ENCODE results near the gene TEX13A. TPM values are rescaled to one million over a fixed set of nuclear protein-coding genes. Genes with fewer than 3 reads are reported as not detected.

The TEX13A gene, protein sequence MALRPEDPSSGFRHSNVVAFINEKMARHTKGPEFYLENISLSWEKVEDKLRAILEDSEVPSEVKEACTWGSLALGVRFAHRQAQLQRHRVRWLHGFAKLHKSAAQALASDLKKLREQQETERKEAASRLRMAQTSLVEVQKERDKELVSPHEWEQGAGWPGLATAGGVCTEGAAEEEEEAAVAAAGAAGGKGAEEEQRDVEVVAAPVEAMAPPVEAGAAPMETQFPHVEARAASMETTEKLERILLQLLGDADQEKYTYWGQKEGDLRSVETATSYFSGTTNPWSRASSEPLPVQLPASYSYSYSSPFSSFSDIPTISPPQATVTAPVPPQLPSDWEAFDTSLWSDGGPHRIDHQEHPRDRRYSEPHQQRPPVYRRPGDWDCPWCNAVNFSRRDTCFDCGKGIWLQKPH
- total RNA-seq, result not detected
- not detected for polyA plus RNA-seq

DNA sequence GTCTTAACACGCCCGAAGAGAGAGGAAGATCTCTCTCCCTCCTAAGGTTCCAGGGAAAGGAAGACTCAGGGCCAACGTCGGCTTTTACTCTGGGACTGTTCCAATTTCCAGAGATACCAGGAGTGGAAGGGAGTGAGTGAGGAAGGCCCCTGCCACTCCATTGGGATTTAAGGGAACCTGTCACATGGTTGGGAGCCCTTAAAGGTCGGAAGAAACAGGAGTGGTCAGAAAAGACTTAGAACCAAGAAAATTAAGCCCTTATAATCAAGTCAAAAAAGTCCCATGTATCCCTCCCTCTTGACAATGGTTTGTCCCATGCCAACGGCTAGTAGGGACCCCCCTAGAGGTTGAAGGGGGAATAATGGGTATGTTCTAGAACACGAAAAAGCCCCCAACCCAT lies at the start of gene TEX13A:
TSS of gene TEX13A (minus strand) at position 59 of the 400 bp plus-strand sequence. CDS start 297 bp downstream, outside the sequence.
- no peak for DNase-seq
- Histone ChIP-seq H3K4me3 (ENCODE audit: low read depth, low read length) (no peak within 1 kb of the TSS), H3K9me3 (ENCODE audit: control insufficient read depth in 2 of 2, low read length in 2 of 2) (no peaks in the 10 kb centered on the region), H3K4me1 (ENCODE audit: control insufficient read depth, insufficient read depth, low read length, poor library complexity, severe bottlenecking) (no peaks in the 10 kb centered on the region), H3K27me3 (ENCODE audit: control insufficient read depth, insufficient read depth, low read length) (no peaks in the 10 kb centered on the region), H3K27ac (ENCODE audit: insufficient read depth, low read length, poor library complexity, severe bottlenecking) (no peak within 1 kb of the TSS), H3K36me3 (ENCODE audit: control insufficient read depth, insufficient read depth, low read length) (no peaks in the 10 kb centered on the region)
- no peak within 1 kb of the TSS for H3K4me3 Mint-ChIP-seq
- ATAC-seq (ENCODE audit: low read depth in 2 of 2), result no peak
- H3K4me1 Mint-ChIP-seq, result no peaks in the 10 kb centered on the region
- H3K36me3 Mint-ChIP-seq, result no peaks in the 10 kb centered on the region
- H3K9me3 Mint-ChIP-seq, result peaks cover 0 to 6% (median 2%) of the 10 kb centered on the region in 7 donors
- H3K27me3 Mint-ChIP-seq, result no peaks in the 10 kb centered on the region
- H3K27ac Mint-ChIP-seq, result no peak within 1 kb of the TSS

DNA sequence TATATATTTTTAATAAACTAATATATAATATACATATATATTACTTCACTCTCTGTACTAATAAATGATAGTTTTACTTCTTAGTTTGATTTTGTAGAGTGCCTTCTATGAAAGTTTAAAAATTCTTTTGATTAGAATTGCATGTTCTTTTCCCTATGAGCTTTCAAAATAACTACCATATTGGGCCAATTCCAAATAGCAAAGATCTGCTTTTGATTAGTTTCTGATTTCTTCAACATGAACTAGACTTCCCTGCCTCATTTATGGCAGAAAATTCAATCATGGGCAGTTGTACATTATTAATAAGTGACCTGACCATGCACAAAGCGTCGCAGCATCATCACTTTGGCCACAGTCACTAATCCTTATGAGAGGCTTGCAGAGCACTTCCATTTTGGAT lies 48.9 kb upstream of the TEX13A start:
- Histone ChIP-seq H3K36me3 (ENCODE audit: control insufficient read depth, insufficient read depth, low read length) (no peaks in the 10 kb centered on the region), H3K4me3 (ENCODE audit: low read depth, low read length) (no peak overlapping the region), H3K27me3 (ENCODE audit: control insufficient read depth, insufficient read depth, low read length) (no peaks in the 10 kb centered on the region), H3K27ac (ENCODE audit: insufficient read depth, low read length, poor library complexity, severe bottlenecking) (no peak overlapping the region), H3K9me3 (ENCODE audit: control insufficient read depth in 2 of 2, low read length in 2 of 2) (no peaks in the 10 kb centered on the region), H3K4me1 (ENCODE audit: control insufficient read depth, insufficient read depth, low read length, poor library complexity, severe bottlenecking) (no peaks in the 10 kb centered on the region)
- DNase-seq, result no peak
- Mint-ChIP-seq H3K4me3 (no peak overlapping the region), H3K27ac (no peak overlapping the region), H3K27me3 (peaks cover 1% of the 10 kb centered on the region), H3K4me1 (no peaks in the 10 kb centered on the region), H3K9me3 (peaks cover 0 to 3% (median 0%) of the 10 kb centered on the region in 7 donors), H3K36me3 (no peaks in the 10 kb centered on the region)
- ATAC-seq (ENCODE audit: low read depth in 2 of 2), result no peak

DNA sequence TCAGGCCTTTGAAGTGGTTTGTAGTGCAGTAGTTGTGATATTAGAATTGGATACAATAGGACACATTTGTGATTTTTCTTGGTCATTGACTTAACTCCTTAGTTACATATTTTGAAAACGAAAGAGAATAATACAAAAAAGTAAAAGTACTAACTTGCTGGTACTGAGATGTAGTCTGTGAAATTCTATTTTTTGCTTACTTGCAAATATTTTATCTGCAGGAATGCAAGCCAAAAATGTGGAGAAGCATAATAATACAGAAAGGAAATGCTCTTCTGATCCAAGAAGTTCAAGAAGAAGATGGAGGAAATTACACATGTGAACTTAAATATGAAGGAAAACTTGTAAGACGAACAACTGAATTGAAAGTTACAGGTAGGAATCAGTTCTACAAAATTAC lies 46.7 kb upstream of the TEX13A start:
- Histone ChIP-seq H3K4me1 (ENCODE audit: control insufficient read depth, insufficient read depth, low read length, poor library complexity, severe bottlenecking) (no peaks in the 10 kb centered on the region), H3K4me3 (ENCODE audit: low read depth, low read length) (no peak overlapping the region), H3K9me3 (ENCODE audit: control insufficient read depth in 2 of 2, low read length in 2 of 2) (no peaks in the 10 kb centered on the region), H3K27ac (ENCODE audit: insufficient read depth, low read length, poor library complexity, severe bottlenecking) (no peak overlapping the region), H3K36me3 (ENCODE audit: control insufficient read depth, insufficient read depth, low read length) (no peaks in the 10 kb centered on the region), H3K27me3 (ENCODE audit: control insufficient read depth, insufficient read depth, low read length) (no peaks in the 10 kb centered on the region)
- Mint-ChIP-seq H3K4me3 (no peak overlapping the region), H3K27ac (no peak overlapping the region), H3K9me3 (peaks cover 0 to 9% (median 0%) of the 10 kb centered on the region in 7 donors), H3K4me1 (no peaks in the 10 kb centered on the region), H3K36me3 (no peaks in the 10 kb centered on the region), H3K27me3 (no peaks in the 10 kb centered on the region)
- no peak for ATAC-seq (ENCODE audit: low read depth in 2 of 2)
- DNase-seq, result no peak

DNA sequence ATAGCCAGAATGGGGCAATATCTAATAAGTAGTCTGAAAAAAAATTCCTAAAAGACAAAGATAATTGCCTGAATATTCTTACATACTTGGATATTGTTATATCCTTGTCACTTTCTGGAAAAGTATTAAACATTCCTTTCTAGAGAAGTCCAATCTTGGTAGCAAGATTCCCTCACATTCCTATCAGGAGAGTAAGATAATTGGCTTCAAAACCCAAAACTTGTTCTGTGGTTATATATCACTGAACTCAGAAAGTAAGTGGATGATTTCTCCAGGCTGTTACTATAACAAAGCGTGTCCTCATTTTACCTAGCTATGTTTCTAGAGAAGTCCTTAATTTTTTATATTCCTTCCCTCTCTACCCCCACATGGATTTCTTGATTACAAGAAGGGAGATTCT lies 46.0 kb upstream of the TEX13A start:
- Histone ChIP-seq H3K4me3 (ENCODE audit: low read depth, low read length) (no peak overlapping the region), H3K9me3 (ENCODE audit: control insufficient read depth in 2 of 2, low read length in 2 of 2) (no peaks in the 10 kb centered on the region), H3K27me3 (ENCODE audit: control insufficient read depth, insufficient read depth, low read length) (no peaks in the 10 kb centered on the region), H3K27ac (ENCODE audit: insufficient read depth, low read length, poor library complexity, severe bottlenecking) (no peak overlapping the region), H3K4me1 (ENCODE audit: control insufficient read depth, insufficient read depth, low read length, poor library complexity, severe bottlenecking) (no peaks in the 10 kb centered on the region), H3K36me3 (ENCODE audit: control insufficient read depth, insufficient read depth, low read length) (no peaks in the 10 kb centered on the region)
- Mint-ChIP-seq H3K27ac (no peak overlapping the region), H3K4me3 (no peak overlapping the region), H3K4me1 (no peaks in the 10 kb centered on the region), H3K36me3 (no peaks in the 10 kb centered on the region), H3K27me3 (no peaks in the 10 kb centered on the region), H3K9me3 (peaks cover 0 to 9% (median 0%) of the 10 kb centered on the region in 7 donors)
- DNase-seq (no peak), ATAC-seq (ENCODE audit: low read depth in 2 of 2) (no peak)

DNA sequence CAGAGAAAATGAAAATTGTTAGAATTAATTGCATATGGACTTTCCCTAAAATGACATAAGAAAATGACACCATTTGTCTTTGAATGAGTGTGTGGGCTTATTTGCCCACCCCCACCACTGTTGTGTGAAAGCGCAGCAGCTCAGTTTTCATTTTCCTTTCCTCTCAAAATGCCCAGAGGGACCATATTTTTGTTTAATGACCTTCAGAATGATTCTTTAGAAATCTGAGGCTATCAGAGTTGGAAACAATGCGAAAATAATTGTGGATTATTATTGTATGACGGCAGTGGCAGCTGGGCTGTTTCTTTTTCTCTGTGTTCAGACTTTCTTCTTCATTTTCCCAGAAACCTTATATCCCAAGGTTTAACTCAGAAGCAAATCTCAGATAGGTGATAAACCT lies 44.6 kb upstream of the TEX13A start:
- H3K27me3 Mint-ChIP-seq, result no peaks in the 10 kb centered on the region
- no peaks in the 10 kb centered on the region for H3K36me3 Mint-ChIP-seq
- Histone ChIP-seq H3K27ac (ENCODE audit: insufficient read depth, low read length, poor library complexity, severe bottlenecking) (no peak overlapping the region), H3K4me3 (ENCODE audit: low read depth, low read length) (no peak overlapping the region), H3K9me3 (ENCODE audit: control insufficient read depth in 2 of 2, low read length in 2 of 2) (no peaks in the 10 kb centered on the region), H3K4me1 (ENCODE audit: control insufficient read depth, insufficient read depth, low read length, poor library complexity, severe bottlenecking) (no peaks in the 10 kb centered on the region), H3K36me3 (ENCODE audit: control insufficient read depth, insufficient read depth, low read length) (no peaks in the 10 kb centered on the region), H3K27me3 (ENCODE audit: control insufficient read depth, insufficient read depth, low read length) (no peaks in the 10 kb centered on the region)
- H3K4me1 Mint-ChIP-seq, result no peaks in the 10 kb centered on the region
- DNase-seq (no peak), ATAC-seq (ENCODE audit: low read depth in 2 of 2) (no peak)
- no peak overlapping the region for H3K27ac Mint-ChIP-seq
- no peak overlapping the region for H3K4me3 Mint-ChIP-seq
- H3K9me3 Mint-ChIP-seq, result peaks cover 0 to 7% (median 0%) of the 10 kb centered on the region in 7 donors

DNA sequence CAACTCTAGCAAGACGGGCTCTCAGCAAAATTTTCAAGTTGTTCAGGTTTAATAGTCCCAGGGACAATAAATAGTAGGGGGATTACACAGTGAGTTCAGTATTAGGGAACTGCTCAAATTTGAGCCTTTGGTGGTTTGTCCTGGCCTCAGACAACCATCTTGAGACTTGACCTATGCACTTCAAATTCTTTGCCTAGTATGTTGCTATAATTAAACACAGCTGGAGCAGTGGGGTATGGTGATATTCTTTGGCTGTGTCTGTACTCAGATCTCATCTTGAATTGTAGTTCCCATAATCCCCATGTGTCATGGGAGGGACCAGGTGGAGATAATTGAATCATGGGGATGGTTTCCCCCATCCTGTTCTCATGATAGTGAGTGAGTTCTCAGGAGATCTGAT lies 43.3 kb upstream of the TEX13A start:
- Histone ChIP-seq H3K4me3 (ENCODE audit: low read depth, low read length) (no peak overlapping the region), H3K27ac (ENCODE audit: insufficient read depth, low read length, poor library complexity, severe bottlenecking) (no peak overlapping the region), H3K9me3 (ENCODE audit: control insufficient read depth in 2 of 2, low read length in 2 of 2) (no peaks in the 10 kb centered on the region), H3K36me3 (ENCODE audit: control insufficient read depth, insufficient read depth, low read length) (no peaks in the 10 kb centered on the region), H3K27me3 (ENCODE audit: control insufficient read depth, insufficient read depth, low read length) (no peaks in the 10 kb centered on the region), H3K4me1 (ENCODE audit: control insufficient read depth, insufficient read depth, low read length, poor library complexity, severe bottlenecking) (no peaks in the 10 kb centered on the region)
- DNase-seq, result no peak
- H3K36me3 Mint-ChIP-seq, result no peaks in the 10 kb centered on the region
- no peak for ATAC-seq (ENCODE audit: low read depth in 2 of 2)
- H3K9me3 Mint-ChIP-seq, result peaks cover 0 to 7% (median 0%) of the 10 kb centered on the region in 7 donors
- H3K27me3 Mint-ChIP-seq, result no peaks in the 10 kb centered on the region
- H3K27ac Mint-ChIP-seq, result no peak overlapping the region
- no peaks in the 10 kb centered on the region for H3K4me1 Mint-ChIP-seq
- H3K4me3 Mint-ChIP-seq, result no peak overlapping the region

DNA sequence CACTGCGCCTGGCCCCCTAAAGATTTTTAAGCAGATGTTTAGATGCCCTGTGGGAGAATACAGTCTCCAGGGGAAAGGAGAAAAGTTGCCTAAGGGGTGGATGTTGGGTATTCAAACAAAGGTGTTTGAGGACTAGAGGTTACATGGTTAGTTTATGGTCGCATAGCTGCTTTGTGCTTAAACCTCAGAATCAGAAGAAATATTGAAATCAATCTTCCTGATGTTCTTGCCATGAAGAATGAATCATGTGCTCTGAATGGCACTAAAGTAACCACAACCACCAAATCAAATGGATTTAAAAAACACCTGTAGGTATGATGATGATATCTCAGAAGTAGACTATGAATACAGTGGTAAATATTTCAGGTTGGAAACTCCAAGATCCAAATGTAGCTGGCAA lies 42.7 kb upstream of the TEX13A start:
- Histone ChIP-seq H3K27ac (ENCODE audit: insufficient read depth, low read length, poor library complexity, severe bottlenecking) (no peak overlapping the region), H3K9me3 (ENCODE audit: control insufficient read depth in 2 of 2, low read length in 2 of 2) (no peaks in the 10 kb centered on the region), H3K27me3 (ENCODE audit: control insufficient read depth, insufficient read depth, low read length) (no peaks in the 10 kb centered on the region), H3K4me3 (ENCODE audit: low read depth, low read length) (no peak overlapping the region), H3K36me3 (ENCODE audit: control insufficient read depth, insufficient read depth, low read length) (no peaks in the 10 kb centered on the region), H3K4me1 (ENCODE audit: control insufficient read depth, insufficient read depth, low read length, poor library complexity, severe bottlenecking) (no peaks in the 10 kb centered on the region)
- ATAC-seq (ENCODE audit: low read depth in 2 of 2) (no peak), DNase-seq (no peak)
- no peak overlapping the region for H3K27ac Mint-ChIP-seq
- H3K4me1 Mint-ChIP-seq, result no peaks in the 10 kb centered on the region
- no peak overlapping the region for H3K4me3 Mint-ChIP-seq
- H3K9me3 Mint-ChIP-seq, result peaks cover 0 to 7% (median 0%) of the 10 kb centered on the region in 7 donors
- H3K36me3 Mint-ChIP-seq, result no peaks in the 10 kb centered on the region
- no peaks in the 10 kb centered on the region for H3K27me3 Mint-ChIP-seq
